Osteoblast (primary cell): Measurements from ENCODE around the gene EFNA5. TPM values are rescaled to one million over a fixed set of nuclear protein-coding genes. Genes with fewer than 3 reads are reported as not detected.

Experiments used
- DNase-seq: peaks from one replicate; pipeline ENCODE4 v3.0.0; 2011; ENCODE audit warnings: low spot score, mixed read lengths; ENCODE audit not compliant: insufficient read length; ENCODE audit errors: missing footprints
- H2AFZ ChIP-seq: 2 replicates; pipeline ENCODE4 v1.6.0; 2011; ENCODE audit warnings: mild to moderate bottlenecking, low read length
- H3K27ac ChIP-seq: 2 replicates; pipeline ENCODE4 v1.5.1; 2011; ENCODE audit warnings: mild to moderate bottlenecking, low read depth, low read length, moderate library complexity
- H3K27me3 ChIP-seq: 2 replicates; pipeline ENCODE4 v1.6.0; 2012; ENCODE audit warnings: mild to moderate bottlenecking, control low read depth, inconsistent platforms, low read length, moderate library complexity; ENCODE audit not compliant: insufficient read depth
- H3K36me3 ChIP-seq: 2 replicates; pipeline ENCODE4 v1.5.1; 2011; ENCODE audit warnings: mild to moderate bottlenecking, low read length, control low read depth, moderate library complexity; ENCODE audit not compliant: insufficient read depth
- H3K4me1 ChIP-seq: 2 replicates; pipeline ENCODE4 v1.5.1; 2011; ENCODE audit warnings: mild to moderate bottlenecking, low read length, control low read depth, moderate library complexity; ENCODE audit not compliant: insufficient read depth
- H3K4me2 ChIP-seq: 2 replicates; pipeline ENCODE4 v1.6.0; 2011; ENCODE audit warnings: mild to moderate bottlenecking, low read length; ENCODE audit not compliant: insufficient read depth
- H3K4me3 ChIP-seq: fragments of 200-600 bp; sonication (generic); 3 replicates; pipeline ENCODE4 v1.5.1; 2012; ENCODE audit warnings: mild to moderate bottlenecking, low read length, inconsistent platforms; ENCODE audit not compliant: insufficient read depth
- H3K79me2 ChIP-seq: 2 replicates; pipeline ENCODE4 v1.6.0; 2012; ENCODE audit warnings: mild to moderate bottlenecking, low read length, control low read depth, inconsistent platforms; ENCODE audit not compliant: insufficient read depth
- H3K9me3 ChIP-seq: 2 replicates; pipeline ENCODE4 v1.5.1; 2011; ENCODE audit warnings: low read depth, low read length, control low read depth
- H4K20me1 ChIP-seq: 2 replicates; pipeline ENCODE4 v1.6.0; 2012; ENCODE audit warnings: mild to moderate bottlenecking, low read length, control low read depth; ENCODE audit not compliant: insufficient read depth
- total RNA-seq: library from RNA; depleted of rRNA; stranded (reverse); fragments of >200 nt; gene quantifications from 2 replicates; pipeline ENCODE4 v1.2.3, GENCODE V29; 2012
- TF ChIP-seq, protein P1 (sequence below): IDR thresholded peaks from 2 replicates; pipeline ENCODE4 v1.5.1; 2011; ENCODE audit warnings: mild to moderate bottlenecking, low read depth, low read length, moderate library complexity; ENCODE audit errors: extremely low read depth

Gene EFNA5
- total RNA-seq, 1 donor: 12.3 TPM

GRCh38 chr5:107666051-107666655, 4.6 kb downstream of the EFNA5 start:
- no peaks in the 10 kb centered on the region for H4K20me1 ChIP-seq
- peaks cover 13% of the 10 kb centered on the region for H3K27me3 ChIP-seq
- no peak overlapping the region for H3K4me2 ChIP-seq
- no peaks in the 10 kb centered on the region for H3K36me3 ChIP-seq
- peaks cover 34% of the 10 kb centered on the region for H3K79me2 ChIP-seq
- H3K4me1 ChIP-seq: peaks cover 4% of the 10 kb centered on the region
- H2AFZ ChIP-seq: no peak overlapping the region
- no peak overlapping the region for H3K4me3 ChIP-seq
- TF ChIP-seq, protein P1, sequence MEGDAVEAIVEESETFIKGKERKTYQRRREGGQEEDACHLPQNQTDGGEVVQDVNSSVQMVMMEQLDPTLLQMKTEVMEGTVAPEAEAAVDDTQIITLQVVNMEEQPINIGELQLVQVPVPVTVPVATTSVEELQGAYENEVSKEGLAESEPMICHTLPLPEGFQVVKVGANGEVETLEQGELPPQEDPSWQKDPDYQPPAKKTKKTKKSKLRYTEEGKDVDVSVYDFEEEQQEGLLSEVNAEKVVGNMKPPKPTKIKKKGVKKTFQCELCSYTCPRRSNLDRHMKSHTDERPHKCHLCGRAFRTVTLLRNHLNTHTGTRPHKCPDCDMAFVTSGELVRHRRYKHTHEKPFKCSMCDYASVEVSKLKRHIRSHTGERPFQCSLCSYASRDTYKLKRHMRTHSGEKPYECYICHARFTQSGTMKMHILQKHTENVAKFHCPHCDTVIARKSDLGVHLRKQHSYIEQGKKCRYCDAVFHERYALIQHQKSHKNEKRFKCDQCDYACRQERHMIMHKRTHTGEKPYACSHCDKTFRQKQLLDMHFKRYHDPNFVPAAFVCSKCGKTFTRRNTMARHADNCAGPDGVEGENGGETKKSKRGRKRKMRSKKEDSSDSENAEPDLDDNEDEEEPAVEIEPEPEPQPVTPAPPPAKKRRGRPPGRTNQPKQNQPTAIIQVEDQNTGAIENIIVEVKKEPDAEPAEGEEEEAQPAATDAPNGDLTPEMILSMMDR: no peak
- H3K27ac ChIP-seq: no peak overlapping the region
- no peaks in the 10 kb centered on the region for H3K9me3 ChIP-seq
- peak; percentile 71 for DNase-seq

- Histone ChIP-seq H4K20me1 (no peaks in the 10 kb centered on the region), H3K27ac (no peak overlapping the region), H3K4me1 (no peaks in the 10 kb centered on the region), H3K9me3 (no peaks in the 10 kb centered on the region), H3K4me3 (no peak overlapping the region), H3K4me2 (no peak overlapping the region), H3K27me3 (peaks cover 13% of the 10 kb centered on the region), H2AFZ (no peak overlapping the region), H3K79me2 (peaks cover 29% of the 10 kb centered on the region), H3K36me3 (no peaks in the 10 kb centered on the region)
- DNase-seq: peak; percentile 52
- TF ChIP-seq, protein P1: no peak
Observed at GRCh38 chr5:107665036-107665570, 5.6 kb downstream of the EFNA5 start.

GRCh38 chr5:107663697-107664096, 7.0 kb downstream of the EFNA5 start:
- H3K27ac ChIP-seq: no peak overlapping the region
- no peak for DNase-seq
- no peak overlapping the region for H3K4me3 ChIP-seq
- TF ChIP-seq, protein P1: no peak
- peaks cover 9% of the 10 kb centered on the region for H3K27me3 ChIP-seq
- H3K79me2 ChIP-seq: peaks cover 19% of the 10 kb centered on the region
- H4K20me1 ChIP-seq: no peaks in the 10 kb centered on the region
- H3K4me1 ChIP-seq: no peaks in the 10 kb centered on the region
- no peak overlapping the region for H2AFZ ChIP-seq
- H3K9me3 ChIP-seq: no peaks in the 10 kb centered on the region
- no peak overlapping the region for H3K4me2 ChIP-seq
- no peaks in the 10 kb centered on the region for H3K36me3 ChIP-seq

DNA sequence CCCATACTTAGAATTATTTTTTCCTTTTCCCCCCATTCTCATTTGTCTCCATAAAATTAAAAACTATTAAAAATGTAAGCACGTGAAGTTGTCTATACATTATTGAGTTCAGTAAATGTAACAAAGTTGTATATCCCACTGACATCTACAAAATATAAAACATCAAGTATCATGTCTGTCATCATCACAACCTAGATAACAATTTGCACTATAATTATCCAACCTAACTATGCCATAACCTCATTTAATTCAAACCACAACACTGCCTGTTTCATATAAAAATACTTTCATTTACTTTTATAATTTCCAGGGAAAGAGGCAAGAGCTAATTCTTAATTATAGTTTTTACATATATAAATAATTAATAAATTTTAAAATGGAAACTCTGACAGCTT, 9.1 kb downstream of the EFNA5 start:
- H3K79me2 ChIP-seq: peaks cover 18% of the 10 kb centered on the region
- DNase-seq: no peak
- TF ChIP-seq, protein P1: no peak
- H3K9me3 ChIP-seq: no peaks in the 10 kb centered on the region
- no peaks in the 10 kb centered on the region for H3K4me1 ChIP-seq
- H3K27me3 ChIP-seq: no peaks in the 10 kb centered on the region
- no peaks in the 10 kb centered on the region for H3K36me3 ChIP-seq
- no peak overlapping the region for H2AFZ ChIP-seq
- no peak overlapping the region for H3K27ac ChIP-seq
- no peak overlapping the region for H3K4me2 ChIP-seq
- no peaks in the 10 kb centered on the region for H4K20me1 ChIP-seq
- no peak overlapping the region for H3K4me3 ChIP-seq
